ENCODE measurements around the gene HNRNPUL2.
A peak's percentile ranks its signal among the peaks of the same experiment; 100 is the strongest.
"Not testable (repeated sequence)": the region's sequence is repeated elsewhere in the genome, so short reads cannot be mapped to it uniquely, and the experiment has no call there.

HNRNPUL2 gene

DNA sequence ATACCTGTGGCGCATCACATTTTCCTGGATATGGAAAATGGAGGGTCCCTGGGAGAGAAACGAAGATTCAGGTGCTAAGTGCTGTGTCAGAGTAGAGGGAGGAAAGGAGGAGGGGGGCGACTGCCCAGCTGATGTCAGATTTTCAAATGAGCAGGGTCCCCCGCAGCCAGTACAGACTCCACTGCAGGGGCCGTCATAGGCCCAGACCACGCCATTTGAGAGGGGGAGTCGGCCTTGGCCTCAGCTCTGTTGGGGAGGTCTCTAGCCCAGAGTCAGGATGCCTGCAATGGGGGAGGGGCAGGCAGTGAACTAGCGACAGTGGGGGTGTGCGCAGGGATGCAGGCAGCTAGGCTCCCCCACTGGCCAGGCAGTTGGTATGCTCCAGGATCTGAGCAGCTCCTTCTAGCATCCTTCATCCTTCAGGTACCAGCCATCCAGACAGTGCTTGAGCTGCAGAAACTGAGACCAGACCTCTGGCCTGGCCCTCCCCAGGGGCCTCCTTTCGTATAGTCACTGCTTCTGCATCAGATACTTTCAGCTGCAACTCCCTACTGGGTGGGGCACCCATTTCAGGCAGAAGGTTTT lies 19.9 kb downstream of the HNRNPUL2 start, which contains the start of the genes BSCL2 and GNG3:
BSCL2 (minus strand) TSS at position 148 of the 585 bp plus-strand sequence. CDS start 229 bp downstream, outside the sequence.
GNG3 (plus strand) TSS at position 400 of the 585 bp plus-strand sequence. CDS start 620 bp downstream, outside the sequence.
- DNase-seq: no peak
- in situ Hi-C loops (cut with HindIII; ENCODE audit: low pct_ligation_motif_present, low pct_unique_long_range_greater_than_20kb, low sequenced_read_pairs): no loop called here

DNA sequence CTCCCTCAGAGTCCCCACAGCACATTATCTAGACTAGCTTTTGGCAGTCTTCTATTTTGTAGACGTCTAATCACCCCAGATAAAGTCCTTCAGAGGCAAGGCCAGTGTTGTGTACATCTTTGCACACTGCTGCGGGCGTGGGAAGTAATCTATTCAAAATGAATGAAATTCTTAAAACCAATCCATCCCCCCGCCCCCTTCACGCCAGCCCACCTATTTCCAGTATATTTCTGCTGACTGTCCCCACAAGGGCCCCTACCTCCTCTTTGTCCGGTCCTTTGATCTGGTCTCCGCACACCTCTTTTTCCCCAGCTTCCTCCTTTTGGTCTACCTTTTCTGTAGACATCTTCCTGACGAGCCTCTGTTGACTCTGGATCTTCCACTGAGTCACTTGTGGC lies 20.4 kb downstream of the HNRNPUL2 start:
- in situ Hi-C loops (cut with HindIII; ENCODE audit: low pct_ligation_motif_present, low pct_unique_long_range_greater_than_20kb, low sequenced_read_pairs): no loop called here

DNA sequence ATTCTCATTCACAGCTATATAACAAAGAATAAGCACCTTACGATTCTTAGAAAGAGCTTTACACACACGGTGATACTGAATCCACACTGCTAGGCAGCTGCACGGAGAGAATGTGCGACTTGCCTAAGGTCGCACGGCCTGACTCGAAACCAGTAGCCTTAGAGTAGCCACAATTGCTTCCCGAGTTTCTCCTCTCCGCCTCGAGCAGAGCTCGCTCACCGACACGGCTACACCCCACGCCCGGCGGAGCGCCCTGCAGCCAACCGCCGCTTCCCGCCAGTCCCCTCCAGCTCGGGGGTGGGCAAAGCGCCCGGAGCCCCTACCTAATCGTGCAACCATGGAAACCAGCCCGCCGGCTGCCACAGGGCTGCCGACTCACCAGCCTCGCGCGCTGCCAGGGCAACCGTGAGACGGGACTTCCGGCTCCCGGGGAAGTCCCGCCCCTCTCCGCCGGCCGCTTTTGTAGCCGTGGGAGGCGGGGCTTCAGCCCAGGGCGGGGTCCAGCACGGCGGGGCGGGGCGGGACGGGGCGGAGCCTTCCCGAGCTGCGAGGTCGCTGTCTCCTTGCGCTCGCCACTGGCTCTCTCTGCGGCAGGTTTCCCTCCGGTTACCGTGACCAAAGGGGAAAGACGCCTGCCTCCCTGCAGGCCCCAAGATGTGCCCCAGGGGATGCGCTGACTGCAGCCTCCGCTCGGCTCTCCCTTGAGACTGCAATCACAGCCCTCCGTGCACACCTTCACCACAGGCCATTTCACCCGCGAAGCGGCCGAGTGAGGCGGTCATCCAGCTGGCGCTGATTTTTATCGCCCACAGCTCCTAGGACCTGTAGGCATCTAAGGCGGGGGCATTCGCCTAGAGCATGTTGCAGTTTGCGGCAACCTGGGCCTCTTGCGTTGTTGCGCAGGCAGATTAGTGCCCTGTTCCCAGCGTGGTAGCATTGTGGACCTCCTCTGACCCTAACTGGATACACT lies 21.1 kb downstream of the HNRNPUL2 start:
- in situ Hi-C loops (cut with HindIII; ENCODE audit: low pct_ligation_motif_present, low pct_unique_long_range_greater_than_20kb, low sequenced_read_pairs): no loop called here

More for the DNA sequence above, 20.4 kb downstream of the HNRNPUL2 start:
- DNase-seq: no peak

DNA sequence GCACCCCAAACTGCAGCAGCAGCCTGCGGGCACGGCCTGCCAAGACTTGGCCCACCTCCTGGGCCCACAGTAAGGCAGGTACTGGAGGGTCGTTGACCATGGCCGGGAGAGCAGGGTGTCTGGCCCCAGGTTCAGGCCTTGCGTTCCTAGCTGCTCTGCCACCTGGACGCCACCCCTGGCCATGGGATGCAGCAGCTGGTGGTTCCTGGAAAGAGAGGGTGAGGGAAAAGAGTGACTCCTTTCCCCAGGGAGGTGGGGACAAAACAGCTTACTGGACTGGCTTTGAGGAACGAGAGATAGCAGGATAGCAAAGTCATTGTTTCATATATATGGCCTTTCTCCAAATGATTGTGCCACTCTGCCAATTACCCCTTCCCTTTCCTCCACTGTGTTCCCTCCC lies 21.8 kb downstream of the HNRNPUL2 start:
- in situ Hi-C loops (cut with HindIII; ENCODE audit: low pct_ligation_motif_present, low pct_unique_long_range_greater_than_20kb, low sequenced_read_pairs): no loop called here
- no peak for DNase-seq

More for the DNA sequence above, 21.1 kb downstream of the HNRNPUL2 start:
- DNase-seq: peak; percentile 90

DNA sequence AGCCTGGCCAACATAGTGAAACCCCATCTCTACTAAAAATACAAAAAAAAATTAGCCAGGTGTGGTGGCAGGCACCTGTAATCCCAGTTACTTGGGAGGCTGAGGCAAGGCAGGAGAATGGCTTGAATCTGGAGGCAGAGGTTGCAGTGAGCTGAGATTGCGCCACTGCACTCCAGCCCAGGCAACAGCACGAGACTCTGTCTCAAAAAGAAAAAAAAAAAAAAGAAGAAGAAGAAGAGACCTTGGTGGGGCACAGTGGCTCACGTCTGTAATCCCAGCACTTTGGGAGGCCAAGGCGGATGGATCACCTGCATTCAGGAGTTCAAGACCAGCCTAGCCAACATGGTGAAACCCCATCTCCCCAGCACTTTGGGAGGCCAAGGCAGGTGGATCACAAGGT lies 23.3 kb downstream of the HNRNPUL2 start:
- DNase-seq; in situ Hi-C loops (cut with HindIII; ENCODE audit: low pct_ligation_motif_present, low pct_unique_long_range_greater_than_20kb, low sequenced_read_pairs): not testable (repeated sequence)

DNA sequence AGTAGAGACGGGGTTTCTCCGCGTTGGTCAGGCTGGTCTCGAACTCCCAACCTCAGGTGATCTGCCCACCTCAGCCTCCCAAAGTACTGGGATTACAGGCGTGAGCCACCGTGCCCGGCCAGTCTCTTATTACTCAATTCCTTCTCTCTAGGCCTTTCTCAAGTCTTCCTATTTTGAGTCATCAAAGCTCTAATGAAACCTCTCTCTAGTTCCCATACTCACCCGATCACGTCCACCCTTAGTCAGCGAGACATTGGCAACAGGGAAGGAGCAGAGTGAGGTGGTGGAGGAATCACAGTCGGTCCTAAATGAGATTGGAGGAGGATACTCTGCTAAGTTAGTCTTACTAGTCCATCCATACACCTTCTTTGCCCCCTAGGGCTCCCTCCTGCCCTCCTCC lies 25.0 kb downstream of the HNRNPUL2 start:
- in situ Hi-C loops (cut with HindIII; ENCODE audit: low pct_ligation_motif_present, low pct_unique_long_range_greater_than_20kb, low sequenced_read_pairs): no loop called here

DNA sequence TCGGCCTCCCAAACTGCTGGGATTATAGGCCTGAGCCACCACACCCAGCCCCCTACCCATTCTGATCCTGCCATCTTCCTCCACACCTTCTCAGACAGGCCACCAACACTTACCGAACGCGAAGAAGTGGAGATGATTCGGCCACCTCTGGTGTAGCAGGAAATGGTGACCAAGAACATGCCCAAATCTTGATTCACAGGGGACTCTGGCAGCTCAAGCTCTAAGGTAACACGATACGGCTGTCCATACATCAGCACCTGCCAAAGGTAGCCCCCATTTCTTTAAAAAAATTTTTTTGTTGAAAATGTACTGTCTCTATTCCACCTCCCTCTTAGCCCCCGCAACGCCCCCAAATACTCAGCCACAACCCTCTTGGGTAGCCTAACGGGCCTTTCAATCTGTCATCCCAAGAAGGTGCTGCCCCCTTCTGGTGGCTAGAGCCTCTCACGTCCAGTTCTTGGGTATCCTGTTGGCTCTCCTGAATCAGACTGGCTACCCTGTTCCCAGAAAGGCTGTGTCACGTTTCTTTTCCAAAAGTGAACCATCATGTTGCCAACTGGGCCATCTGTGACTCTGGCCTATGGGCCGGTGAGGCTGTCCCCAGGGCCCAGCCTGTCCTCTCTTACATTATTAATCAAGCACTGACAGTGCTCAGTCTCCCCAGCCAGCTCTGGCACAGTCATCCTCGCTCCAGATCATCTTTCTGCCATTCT lies 32.6 kb downstream of the HNRNPUL2 start:
- in situ Hi-C loops (cut with HindIII; ENCODE audit: low pct_ligation_motif_present, low pct_unique_long_range_greater_than_20kb, low sequenced_read_pairs): no loop called here
- peak; percentile 65 for DNase-seq

More for the DNA sequence above, 25.0 kb downstream of the HNRNPUL2 start:
- no peak for DNase-seq

DNA sequence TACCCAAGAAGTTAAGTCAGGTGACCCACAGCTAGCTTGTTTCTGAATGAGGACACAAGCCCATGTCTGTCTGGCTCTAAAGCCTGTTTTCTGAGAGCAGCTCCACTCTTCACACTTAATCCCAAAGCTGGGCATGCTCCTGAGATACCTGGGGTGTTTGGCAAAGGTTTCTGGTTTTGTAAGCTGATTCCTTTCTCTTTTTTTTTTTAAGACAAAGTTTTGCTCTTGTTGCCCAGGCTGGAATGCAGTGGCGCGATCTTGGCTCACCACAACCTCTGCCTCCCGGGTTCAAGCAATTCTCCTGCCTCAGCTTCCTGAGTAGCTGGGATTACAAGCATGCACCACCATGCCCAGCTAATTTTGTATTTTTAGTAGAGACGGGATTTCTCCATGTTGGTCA lies 33.6 kb downstream of the HNRNPUL2 start:
- DNase-seq; in situ Hi-C loops (cut with HindIII; ENCODE audit: low pct_ligation_motif_present, low pct_unique_long_range_greater_than_20kb, low sequenced_read_pairs): not testable (repeated sequence)

DNA sequence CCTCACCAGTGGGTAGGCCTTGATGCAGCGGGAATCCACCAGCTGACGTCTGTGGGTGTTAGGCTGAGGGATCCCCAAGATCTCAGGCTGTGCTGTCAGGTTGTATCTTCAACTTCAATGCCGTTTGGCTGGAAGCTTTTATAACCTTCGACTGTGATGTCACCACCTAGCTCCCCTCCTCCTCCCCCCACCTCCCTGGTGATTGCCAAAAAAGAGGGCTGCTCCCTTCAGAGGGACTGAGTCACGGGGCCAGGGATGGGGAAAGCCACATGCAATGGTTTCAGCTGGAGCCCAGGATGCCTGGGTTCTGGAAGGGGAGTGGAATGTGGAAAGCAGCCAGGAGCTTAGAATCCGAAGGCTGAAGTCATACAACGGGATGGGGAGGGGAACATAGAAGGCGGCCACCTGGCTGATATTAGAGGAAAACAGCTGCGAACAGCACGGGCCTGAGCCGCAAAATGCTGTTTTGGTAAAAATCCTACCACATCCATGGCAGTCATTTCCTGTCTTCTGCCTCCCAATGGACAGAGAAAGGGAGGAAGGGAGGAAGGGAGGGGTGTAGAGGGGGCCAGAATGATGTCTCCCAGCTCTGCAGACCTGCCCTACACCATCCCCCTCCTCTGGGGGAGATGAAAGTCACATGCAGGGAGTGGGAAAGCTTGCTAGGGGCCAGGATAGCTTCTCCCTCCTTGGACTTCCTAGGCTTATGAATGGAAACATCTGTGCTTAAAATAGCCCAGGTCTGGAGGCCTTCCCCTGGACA lies 37.7 kb downstream of the HNRNPUL2 start, which contains the start of gene LRRN4CL:
LRRN4CL (minus strand) TSS at position 110 of the 763 bp plus-strand sequence. CDS start 1,022 bp downstream, outside the sequence.
- peak; percentile 34 for DNase-seq

DNA sequence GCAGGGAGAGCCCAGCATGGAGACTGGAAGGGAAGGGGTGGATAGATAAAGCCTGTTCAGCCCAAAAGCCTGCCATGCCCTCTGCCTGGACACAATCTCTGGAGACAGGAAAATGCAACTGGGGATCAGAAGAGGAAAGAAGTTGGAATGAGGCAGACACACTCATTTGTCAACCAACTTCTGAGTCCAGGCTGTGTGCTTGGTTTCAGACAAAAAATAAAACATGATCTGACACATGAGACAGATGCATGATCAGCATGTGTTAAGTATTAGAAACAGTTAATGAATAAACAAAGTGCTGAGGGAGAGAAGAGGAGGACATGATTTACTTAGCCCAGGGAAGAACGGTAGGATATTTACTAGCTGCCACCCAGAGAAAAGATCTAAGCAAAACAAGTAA lies 38.8 kb downstream of the HNRNPUL2 start:
- no peak for DNase-seq
- in situ Hi-C loops (cut with HindIII; ENCODE audit: low pct_ligation_motif_present, low pct_unique_long_range_greater_than_20kb, low sequenced_read_pairs): no loop called here

More for the DNA sequence above, 37.7 kb downstream of the HNRNPUL2 start, which contains the start of gene LRRN4CL:
- in situ Hi-C loops (cut with HindIII; ENCODE audit: low pct_ligation_motif_present, low pct_unique_long_range_greater_than_20kb, low sequenced_read_pairs): no loop called here

DNA sequence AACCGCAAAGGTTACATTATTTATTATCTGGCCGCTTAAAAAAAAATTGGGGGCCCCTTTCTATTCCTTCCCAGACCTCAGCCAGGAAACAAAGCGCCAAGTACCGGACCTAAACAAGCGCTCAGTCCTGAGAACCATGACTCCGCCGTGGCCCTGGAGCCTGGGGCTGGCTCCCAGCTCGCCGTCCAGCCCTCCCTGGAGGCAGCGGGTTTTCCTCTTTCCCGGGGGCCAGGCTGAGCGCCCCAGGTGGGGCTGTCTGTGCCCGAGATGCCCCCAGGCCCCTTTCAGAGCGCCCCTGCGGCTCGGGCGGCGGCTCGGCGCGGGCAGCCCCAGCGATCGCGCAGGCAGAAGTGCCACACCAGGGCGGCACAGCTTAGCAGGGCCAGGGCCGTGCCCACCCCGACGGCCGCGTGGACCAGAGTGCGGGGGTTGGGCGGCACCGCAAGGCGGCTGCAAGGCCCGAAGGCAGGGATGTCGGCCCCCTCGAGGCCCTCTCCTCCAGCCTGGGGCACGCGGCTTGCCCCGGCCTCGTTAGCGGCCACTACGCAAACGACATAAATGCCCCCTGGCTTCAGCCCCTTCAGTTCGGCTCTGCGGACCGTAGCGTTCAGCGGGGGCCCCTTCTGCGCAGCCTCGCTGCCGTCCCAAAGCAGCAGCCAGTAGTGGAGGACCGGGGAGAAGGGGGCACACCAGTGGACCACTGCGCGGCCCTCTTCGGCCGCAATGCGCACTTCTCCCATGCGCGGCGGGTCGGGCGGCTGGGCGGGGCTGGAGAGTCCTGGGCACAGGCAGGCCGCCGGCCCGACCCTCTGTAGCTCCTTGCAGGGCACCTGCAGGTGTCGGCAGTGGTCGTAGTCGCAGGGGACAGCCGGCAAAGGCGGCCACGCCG lies 39.5 kb downstream of the HNRNPUL2 start:
- in situ Hi-C loops (cut with HindIII; ENCODE audit: low pct_ligation_motif_present, low pct_unique_long_range_greater_than_20kb, low sequenced_read_pairs): no loop called here
- DNase-seq: no peak

DNA sequence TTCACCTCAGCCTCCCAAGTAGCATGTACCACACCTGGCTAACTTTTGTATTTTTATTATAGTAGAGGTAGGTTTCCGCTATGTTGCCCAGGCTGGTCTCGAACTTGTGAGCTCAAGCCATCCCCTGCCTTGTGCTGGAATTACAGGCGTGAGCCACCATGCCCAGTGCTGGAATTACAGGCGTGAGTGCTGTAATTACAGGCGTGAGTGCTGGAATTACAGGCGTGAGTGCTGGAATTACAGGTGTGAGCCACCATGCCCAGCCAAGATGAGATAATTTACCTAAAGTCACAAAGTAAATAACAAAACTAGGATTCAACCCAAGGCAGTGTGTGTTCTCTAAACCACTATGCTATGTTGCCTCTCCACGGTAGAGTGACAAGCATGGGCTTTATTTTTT lies 44.7 kb downstream of the HNRNPUL2 start:
- in situ Hi-C loops (cut with HindIII; ENCODE audit: low pct_ligation_motif_present, low pct_unique_long_range_greater_than_20kb, low sequenced_read_pairs): no loop called here

DNA sequence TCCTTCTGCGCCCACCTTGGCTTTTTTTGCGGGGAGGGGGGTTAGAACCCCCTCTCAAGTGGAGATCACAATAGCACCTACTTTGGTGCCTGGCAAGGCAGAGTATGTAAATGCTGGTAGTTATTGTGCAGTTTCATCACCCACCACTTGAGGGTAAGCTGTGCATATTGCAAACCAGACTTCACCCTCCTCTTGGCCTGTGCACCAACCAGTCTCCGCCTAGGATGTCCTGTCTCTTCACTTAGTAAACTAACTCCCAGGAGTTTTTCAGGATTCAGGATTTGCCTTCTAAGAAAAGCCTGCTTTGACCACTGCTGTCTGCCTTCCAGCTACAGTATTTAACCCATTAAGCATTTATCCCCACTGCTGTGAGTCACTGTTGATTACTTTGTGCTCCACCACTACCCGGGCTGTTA lies 46.4 kb downstream of the HNRNPUL2 start:
- DNase-seq: peak; percentile 74
- in situ Hi-C loops (cut with HindIII; ENCODE audit: low pct_ligation_motif_present, low pct_unique_long_range_greater_than_20kb, low sequenced_read_pairs): no loop called here

More for the DNA sequence above, 44.7 kb downstream of the HNRNPUL2 start:
- no peak for DNase-seq

DNA sequence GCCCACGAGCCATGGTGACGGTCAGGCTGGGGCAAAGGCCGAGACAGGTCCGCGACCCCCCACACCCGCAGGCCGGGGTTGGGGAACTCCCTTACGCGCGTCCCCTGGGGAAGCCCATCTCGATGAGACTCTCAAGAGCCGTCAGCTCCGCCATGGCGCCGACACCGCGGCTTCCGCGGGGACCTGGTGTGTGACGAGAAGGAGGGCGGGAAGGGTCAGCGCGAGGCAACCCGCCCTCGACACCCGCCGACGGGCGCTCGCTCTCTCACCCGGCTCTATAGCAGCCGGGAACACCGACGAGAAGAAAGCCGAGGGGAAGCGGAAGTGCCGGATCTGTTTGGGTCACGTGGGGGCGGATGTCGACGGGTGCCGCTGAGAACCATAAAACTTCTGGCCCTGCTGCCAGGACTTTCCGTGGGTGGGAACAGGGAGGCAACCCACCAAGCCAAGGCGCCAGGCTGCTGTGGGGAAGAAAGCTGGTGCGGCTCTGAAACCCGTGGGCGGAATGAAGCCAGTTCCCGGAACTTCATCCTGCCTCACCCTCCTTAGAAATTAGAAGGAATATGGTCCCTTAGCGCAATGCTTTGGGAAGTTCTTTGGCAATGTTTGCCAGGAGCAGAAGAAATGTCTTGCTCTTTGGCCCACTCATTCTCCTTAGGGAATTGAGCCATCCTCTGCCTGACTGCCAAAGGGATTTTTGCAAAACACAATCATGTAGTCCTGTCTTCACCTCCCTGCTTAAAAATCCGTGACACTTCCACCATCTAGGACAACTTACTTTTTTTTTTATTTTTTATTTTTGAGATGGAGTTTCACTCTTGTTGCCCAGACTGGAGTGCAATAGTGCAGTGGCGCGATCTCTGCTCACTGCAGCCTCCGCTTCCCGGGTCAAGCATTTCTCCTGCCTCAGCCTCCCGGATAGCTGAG lies 48.2 kb downstream of the HNRNPUL2 start, which contains the start of gene UBXN1:
UBXN1 (minus strand) TSS at position 304 of the 927 bp plus-strand sequence; CDS start at position 154, 150 bp downstream.
- in situ Hi-C loops (cut with HindIII; ENCODE audit: low pct_ligation_motif_present, low pct_unique_long_range_greater_than_20kb, low sequenced_read_pairs): no loop called here
- DNase-seq: peak; percentile 80

DNA sequence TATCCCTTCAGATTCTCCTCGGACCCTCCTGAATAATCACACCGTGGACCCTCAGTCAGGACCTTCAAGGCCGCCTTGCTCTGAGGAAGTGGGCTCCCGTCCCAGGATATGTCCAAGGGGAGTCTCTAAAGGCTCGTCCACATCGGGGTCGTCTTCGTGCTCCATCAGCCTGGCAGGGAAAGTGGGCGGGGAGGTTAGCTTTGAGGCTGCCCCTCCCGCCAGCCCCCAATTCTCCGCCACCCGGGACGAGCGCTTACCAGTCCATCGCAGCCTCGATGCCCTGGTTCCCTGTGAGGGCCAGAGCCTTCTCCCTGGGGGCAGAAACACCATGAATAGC lies 48.9 kb downstream of the HNRNPUL2 start:
- in situ Hi-C loops (cut with HindIII; ENCODE audit: low pct_ligation_motif_present, low pct_unique_long_range_greater_than_20kb, low sequenced_read_pairs): no loop called here

DNA sequence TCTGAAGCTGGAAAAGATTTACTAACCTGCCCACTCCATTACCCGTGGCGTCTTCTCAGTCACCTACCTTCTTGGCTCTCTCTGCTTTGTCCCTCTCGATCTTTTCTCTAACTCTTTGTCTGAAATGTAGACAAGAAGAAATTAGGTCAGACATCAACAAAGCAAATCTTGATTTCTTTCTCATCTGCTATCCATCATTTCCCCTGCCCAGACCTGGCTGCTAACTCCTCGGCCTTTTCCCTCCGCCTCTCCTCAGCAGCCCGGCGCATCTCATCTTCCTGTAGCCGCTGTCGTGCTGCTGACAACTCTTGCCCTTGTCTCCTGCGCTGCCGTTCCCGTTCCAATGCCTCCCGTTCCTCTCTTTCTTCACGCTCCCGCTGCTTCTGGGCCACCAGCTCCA lies 49.5 kb downstream of the HNRNPUL2 start:
- in situ Hi-C loops (cut with HindIII; ENCODE audit: low pct_ligation_motif_present, low pct_unique_long_range_greater_than_20kb, low sequenced_read_pairs): no loop called here
- DNase-seq: no peak

More for the DNA sequence above, 48.9 kb downstream of the HNRNPUL2 start:
- no peak for DNase-seq
